Peyer's patch (tissue), 4 donors: ENCODE data around the gene DRC3. TPM values are rescaled to one million over a fixed set of nuclear protein-coding genes. Genes with fewer than 3 reads are reported as not detected.
"Not testable (repeated sequence)": the region's sequence is repeated elsewhere in the genome, so short reads cannot be mapped to it uniquely, and the experiment has no call there.

Experiments used
- DNase-seq, 3 donors: peaks; one replicate each; pipeline ENCODE4 v3.0.0-alpha.2; 2017 to 2019
- H3K27ac ChIP-seq, 4 donors: fragments of 200-600 bp; sonication (generic); one replicate each; pipeline ENCODE4 v1.5.1; 2016 to 2019
- H3K27me3 ChIP-seq, 2 donors: fragments of 200-600 bp; sonication (generic); one replicate each; pipeline ENCODE4 v1.5.1; 2019
- H3K36me3 ChIP-seq, 3 donors: fragments of 200-600 bp; sonication (generic); one replicate each; pipeline ENCODE4 v1.5.1; 2016 to 2019
- H3K4me1 ChIP-seq, 4 donors: fragments of 200-600 bp; sonication (generic); one replicate each; pipeline ENCODE4 v1.5.1; 2016 to 2019
- H3K4me3 ChIP-seq, 4 donors: fragments of 200-600 bp; sonication (generic); 1 replicate in 3 of 4; 2 replicates in 1 of 4; pipeline ENCODE4 v1.5.1; 2016 to 2019; ENCODE audit warnings: mild to moderate bottlenecking in 1 of 4
- H3K9me3 ChIP-seq, 4 donors: fragments of 200-600 bp; sonication (generic); one replicate each; pipeline ENCODE4 v1.5.1; 2016 to 2019; ENCODE audit warnings: mild to moderate bottlenecking in 1 of 4
- CTCF ChIP-seq, 6 experiments: fragments of 450-650 bp in 4 of 6; fragments of 200-600 bp in 2 of 6; sonication (generic) in 1 of 6; IDR thresholded peaks; one replicate each; pipeline ENCODE4 v1.5.1; 2017 to 2019; ENCODE audit warnings: antibody characterized with exemption in 6 of 6, mild to moderate bottlenecking in 3 of 6, moderate library complexity in 1 of 6
- POLR2A ChIP-seq, 2 donors: fragments of 450-650 bp; IDR thresholded peaks; one replicate each; pipeline ENCODE4 v1.5.1; 2017; ENCODE audit warnings: antibody characterized with exemption in 2 of 2, mild to moderate bottlenecking in 2 of 2, moderate library complexity in 2 of 2
- total RNA-seq, 4 donors: library from RNA; depleted of rRNA; stranded (reverse); fragments of >200 nt; gene quantifications; one replicate each; pipeline ENCODE4 v1.1.0, GENCODE V29; 2016

The DRC3 gene
- total RNA-seq, 4 donors from 2014 or later, result 0.57 to 6.3 (median 5.8) TPM; not detected in 1

GRCh38 chr17:17947966-17948365 is 24.7 kb upstream of the DRC3 start:
- H3K4me3 ChIP-seq, result no peak overlapping the region
- H3K27me3 ChIP-seq, result no peaks in the 10 kb centered on the region
- TF ChIP-seq POLR2A (IDR thresholded peaks at IDR 0.05), result no peak
- TF ChIP-seq CTCF (IDR thresholded peaks at IDR 0.05), result no peak
- no peaks in the 10 kb centered on the region for H3K36me3 ChIP-seq
- DNase-seq, result no peak
- no peaks in the 10 kb centered on the region for H3K9me3 ChIP-seq
- peaks cover 0 to 20% (median 0%) of the 10 kb centered on the region in 4 donors for H3K4me1 ChIP-seq
- H3K27ac ChIP-seq, result peak overlapping the region in 1 of 4 donors; percentile 27

DNA sequence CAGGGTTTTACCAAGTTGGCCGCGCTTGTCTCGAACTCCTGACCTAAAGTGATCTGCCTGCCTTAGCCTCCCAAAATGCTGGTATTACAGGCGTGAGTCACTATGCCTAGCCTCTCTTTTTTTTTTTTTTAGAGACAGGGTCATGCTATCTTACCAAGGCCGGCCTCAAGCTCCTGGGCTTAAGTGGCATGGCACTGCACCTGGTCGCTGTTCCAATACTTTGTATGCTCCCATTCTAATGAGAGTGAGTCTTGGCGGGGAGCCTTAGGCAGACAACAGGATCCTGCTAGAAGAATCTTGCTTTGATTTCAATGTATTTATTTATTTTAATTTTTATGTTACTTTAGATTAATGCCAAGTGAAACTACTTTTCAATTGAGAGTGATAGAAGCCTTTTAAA is 22.3 kb upstream of the DRC3 start:
- Histone ChIP-seq H3K4me3 (no peak overlapping the region), H3K27me3 (no peaks in the 10 kb centered on the region), H3K36me3 (peaks cover 0 to 1% (median 0%) of the 10 kb centered on the region in 3 donors), H3K9me3 (no peaks in the 10 kb centered on the region), H3K27ac (no peak overlapping the region), H3K4me1 (peaks cover 0 to 8% (median 0%) of the 10 kb centered on the region in 4 donors)
- TF ChIP-seq CTCF (IDR thresholded peaks at IDR 0.05) (no peak), POLR2A (IDR thresholded peaks at IDR 0.05) (no peak)
- peak in 1 of 3 donors; percentile 24 for DNase-seq

DNA sequence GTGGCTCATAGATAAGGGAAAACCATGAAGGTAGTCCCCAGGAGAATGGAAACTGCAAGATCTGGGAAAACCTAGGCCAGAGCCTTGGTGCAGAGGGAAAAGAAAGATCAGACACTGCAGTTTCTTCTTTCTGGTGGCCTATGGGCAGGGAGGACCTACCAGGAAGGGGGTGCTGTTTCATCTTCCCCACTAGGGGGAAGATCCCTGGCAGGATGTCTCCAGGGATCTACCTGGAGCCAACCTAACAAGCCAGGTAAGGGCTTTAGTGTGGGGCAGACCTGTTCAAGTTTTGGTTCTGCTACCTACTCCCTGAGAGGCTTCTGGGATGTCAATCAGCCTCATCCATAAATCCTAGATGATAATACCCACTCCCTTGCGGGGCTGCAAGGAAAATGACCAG is 21.9 kb upstream of the DRC3 start:
- DNase-seq, result no peak
- H3K9me3 ChIP-seq, result no peaks in the 10 kb centered on the region
- peaks cover 0 to 5% (median 0%) of the 10 kb centered on the region in 4 donors for H3K4me1 ChIP-seq
- no peak overlapping the region for H3K4me3 ChIP-seq
- no peak overlapping the region for H3K27ac ChIP-seq
- peaks cover 0 to 3% (median 0%) of the 10 kb centered on the region in 3 donors for H3K36me3 ChIP-seq
- TF ChIP-seq CTCF (IDR thresholded peaks at IDR 0.05), result peak in 1 of 6 experiments; percentile 12
- TF ChIP-seq POLR2A (IDR thresholded peaks at IDR 0.05), result no peak
- no peaks in the 10 kb centered on the region for H3K27me3 ChIP-seq

GRCh38 chr17:17951524-17951923 is 21.1 kb upstream of the DRC3 start:
- H3K4me1 ChIP-seq, result peaks cover 0 to 3% (median 0%) of the 10 kb centered on the region in 4 donors

DNA sequence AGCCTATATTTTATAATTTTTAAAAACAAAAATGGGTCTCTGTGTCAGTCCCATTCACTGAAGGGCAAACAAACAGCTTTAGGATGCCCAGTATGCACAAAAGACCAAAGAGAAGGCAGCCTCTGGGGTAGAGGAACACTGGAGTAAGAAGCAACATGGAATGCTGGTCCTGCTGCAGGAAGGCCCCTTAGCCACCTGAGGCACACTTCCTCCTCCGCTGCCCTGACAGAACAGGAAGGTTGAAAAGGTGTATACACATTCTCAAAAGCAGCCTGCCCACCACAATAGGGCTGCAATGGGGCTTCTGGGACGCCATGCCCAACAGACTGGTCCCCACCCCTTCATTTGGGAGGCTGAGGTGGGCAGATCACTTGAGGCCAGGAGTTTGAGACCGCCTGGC is 20.0 kb upstream of the DRC3 start:
- TF ChIP-seq POLR2A (IDR thresholded peaks at IDR 0.05) (no peak), CTCF (IDR thresholded peaks at IDR 0.05) (no peak)
- no peaks in the 10 kb centered on the region for H3K27me3 ChIP-seq
- H3K4me1 ChIP-seq, result peaks cover 0 to 15% (median under 1%) of the 10 kb centered on the region in 4 donors
- no peaks in the 10 kb centered on the region for H3K9me3 ChIP-seq
- DNase-seq, result no peak
- peaks cover 0 to 3% (median 0%) of the 10 kb centered on the region in 3 donors for H3K36me3 ChIP-seq
- H3K4me3 ChIP-seq, result no peak overlapping the region
- H3K27ac ChIP-seq, result no peak overlapping the region

More at GRCh38 chr17:17951524-17951923, 21.1 kb upstream of the DRC3 start:
- TF ChIP-seq CTCF (IDR thresholded peaks at IDR 0.05), result no peak
- no peak for TF ChIP-seq POLR2A (IDR thresholded peaks at IDR 0.05)
- no peak for DNase-seq
- no peak overlapping the region for H3K4me3 ChIP-seq
- H3K27ac ChIP-seq, result no peak overlapping the region
- H3K27me3 ChIP-seq, result no peaks in the 10 kb centered on the region
- H3K9me3 ChIP-seq, result no peaks in the 10 kb centered on the region
- peaks cover 0 to 3% (median 0%) of the 10 kb centered on the region in 3 donors for H3K36me3 ChIP-seq

GRCh38 chr17:17954079-17954478 is 18.6 kb upstream of the DRC3 start:
- peaks cover 0 to 29% (median 8%) of the 10 kb centered on the region in 4 donors for H3K4me1 ChIP-seq
- no peaks in the 10 kb centered on the region for H3K9me3 ChIP-seq
- no peak overlapping the region for H3K4me3 ChIP-seq
- H3K36me3 ChIP-seq, result peaks cover 0 to 3% (median 0%) of the 10 kb centered on the region in 3 donors
- no peak for DNase-seq
- H3K27ac ChIP-seq, result no peak overlapping the region
- TF ChIP-seq CTCF (IDR thresholded peaks at IDR 0.05) (no peak), POLR2A (IDR thresholded peaks at IDR 0.05) (no peak)
- no peaks in the 10 kb centered on the region for H3K27me3 ChIP-seq

- not testable (repeated sequence) for H3K27ac ChIP-seq, H3K27me3 ChIP-seq, H3K4me3 ChIP-seq, DNase-seq, H3K9me3 ChIP-seq, H3K36me3 ChIP-seq
- peaks cover 0 to 44% (median 12%) of the 10 kb centered on the region in 4 donors for H3K4me1 ChIP-seq
These were observed 16.8 kb upstream of the DRC3 start for GRCh38 chr17:17955790-17956341.
